GM19193 (cell line): Measurements from ENCODE around the gene PARD3.

Experiments used
- POLR2A ChIP-seq: IDR thresholded peaks from 4 replicates; pipeline ENCODE4 v1.6.1; 2011; ENCODE audit not compliant: insufficient read depth, insufficient read length; ENCODE audit errors: extremely low read depth

The PARD3 gene

GRCh38 chr10:34473174-34474008, 341.7 kb downstream of the PARD3 start:
- no peak for TF ChIP-seq POLR2A

DNA sequence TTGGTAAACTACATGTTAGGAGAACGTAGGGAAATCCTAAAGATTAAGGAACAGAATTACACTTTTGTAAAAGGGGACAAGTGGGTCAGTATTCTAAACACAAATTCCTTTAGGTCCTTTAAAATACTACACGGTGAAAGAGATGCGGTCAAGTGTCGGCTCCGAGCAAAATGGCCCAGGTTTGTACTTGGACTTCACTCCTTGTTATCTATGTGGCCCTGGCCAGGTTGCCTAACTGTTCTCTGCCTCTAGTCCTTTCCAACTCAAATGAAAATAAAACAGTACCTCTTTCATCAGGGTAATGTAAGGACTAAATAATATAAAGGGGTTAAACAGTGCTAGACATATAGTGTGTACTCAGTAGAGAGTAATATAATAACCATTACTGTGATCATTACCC, 344.8 kb downstream of the PARD3 start:
- TF ChIP-seq POLR2A = no peak

DNA sequence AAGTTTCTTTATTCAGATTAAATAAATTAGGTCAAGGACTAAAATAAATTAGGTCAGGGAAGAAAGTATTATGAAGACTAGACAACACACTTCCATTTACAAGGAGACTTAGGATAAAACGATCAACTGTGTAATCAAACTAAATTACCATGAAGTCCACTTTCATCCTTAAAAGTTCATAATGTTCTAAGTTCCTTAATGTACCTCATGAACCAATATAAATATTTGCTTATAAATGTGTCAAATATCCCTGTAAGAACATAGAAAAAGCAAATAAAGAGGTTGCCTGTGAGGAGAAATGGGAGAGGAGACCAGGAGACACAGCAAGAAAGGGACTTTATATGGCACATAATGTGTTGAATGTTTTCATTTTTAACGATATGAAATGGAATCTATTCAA, 345.6 kb downstream of the PARD3 start:
- no peak for TF ChIP-seq POLR2A

DNA sequence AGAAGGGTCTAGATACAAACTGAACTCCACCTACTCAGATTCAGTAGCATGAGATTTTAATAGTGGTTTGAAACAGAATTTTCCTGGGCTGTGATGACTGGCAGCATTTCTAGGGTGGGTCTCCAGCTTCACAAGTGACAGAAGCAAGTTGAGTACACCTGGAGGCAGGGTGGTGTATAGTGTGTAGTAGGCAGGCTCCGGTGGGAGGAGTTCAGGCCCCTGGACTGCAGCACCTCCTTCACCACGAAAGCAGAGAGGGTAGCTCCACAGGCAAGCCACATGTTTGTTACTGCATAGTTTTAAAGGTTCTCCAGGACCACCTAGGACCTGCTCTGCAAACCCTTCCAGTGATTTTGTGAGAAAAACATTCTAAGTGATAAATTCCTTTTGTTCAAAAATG, 347.2 kb downstream of the PARD3 start:
- no peak for TF ChIP-seq POLR2A

DNA sequence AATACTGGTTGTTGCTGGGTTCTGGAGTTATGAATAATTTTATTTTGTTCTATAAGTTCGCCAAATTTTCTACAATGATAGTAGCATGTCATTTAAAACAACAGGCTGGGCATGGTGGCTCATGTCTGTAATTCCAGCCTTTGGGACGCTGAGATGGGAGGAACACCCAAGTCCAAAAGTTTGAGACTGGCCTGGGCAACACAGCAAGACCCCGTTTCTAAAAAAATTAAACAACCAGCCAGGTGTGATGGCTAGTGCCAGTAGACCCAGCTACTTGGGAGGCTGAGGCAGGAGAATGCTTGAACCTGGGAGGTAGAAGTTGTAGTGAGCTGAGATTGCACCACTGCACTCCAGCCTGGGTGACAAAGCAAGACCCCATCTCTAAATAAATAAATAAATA, 347.7 kb downstream of the PARD3 start:
- no peak for TF ChIP-seq POLR2A

GRCh38 chr10:34465678-34466077, 349.4 kb downstream of the PARD3 start:
- no peak for TF ChIP-seq POLR2A

- no peak for TF ChIP-seq POLR2A
These were observed 350.5 kb downstream of the PARD3 start for GRCh38 chr10:34464591-34464990.

- TF ChIP-seq POLR2A = no peak
These were observed 351.1 kb downstream of the PARD3 start for GRCh38 chr10:34464000-34464399.

DNA sequence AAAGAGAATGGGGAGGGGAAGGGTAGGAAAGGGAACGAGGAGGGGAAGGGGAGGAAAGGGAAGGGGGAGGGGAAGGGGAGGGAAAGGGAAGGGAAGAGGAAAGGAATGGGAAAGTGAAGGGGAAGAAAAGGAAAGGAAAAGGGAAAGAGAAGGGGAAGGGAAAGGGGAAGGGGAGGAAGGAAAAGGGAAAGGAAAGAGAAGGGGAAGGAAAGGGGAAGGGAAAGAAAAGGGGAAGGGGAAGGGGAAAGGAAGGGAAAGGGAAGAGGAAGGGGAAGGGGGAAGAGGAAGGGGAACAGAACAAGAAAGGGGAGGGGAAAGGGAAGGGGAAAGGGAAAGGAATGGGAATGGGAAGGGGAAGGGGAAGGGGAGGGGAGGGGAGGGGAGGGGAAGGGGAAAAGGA, 352.1 kb downstream of the PARD3 start:
- no peak for TF ChIP-seq POLR2A

DNA sequence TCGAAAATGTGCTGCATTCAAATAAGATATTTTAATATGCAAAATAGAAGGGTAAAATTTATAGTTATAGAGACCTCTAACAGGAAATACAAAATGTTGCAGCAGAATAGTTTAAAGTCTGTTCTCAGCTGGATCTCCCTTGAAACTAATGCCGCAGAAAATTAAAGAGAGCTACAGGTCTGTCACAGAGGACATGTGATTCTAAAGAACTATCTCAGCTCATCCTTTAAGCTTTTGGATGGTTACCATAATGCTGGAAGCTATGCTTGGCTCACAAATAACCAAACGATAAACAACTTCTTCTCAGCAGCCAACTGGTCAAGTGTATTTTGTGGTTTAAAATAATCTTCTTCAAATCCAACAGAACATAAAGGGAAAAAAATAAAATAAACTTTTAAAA, 353.0 kb downstream of the PARD3 start:
- TF ChIP-seq POLR2A = no peak

DNA sequence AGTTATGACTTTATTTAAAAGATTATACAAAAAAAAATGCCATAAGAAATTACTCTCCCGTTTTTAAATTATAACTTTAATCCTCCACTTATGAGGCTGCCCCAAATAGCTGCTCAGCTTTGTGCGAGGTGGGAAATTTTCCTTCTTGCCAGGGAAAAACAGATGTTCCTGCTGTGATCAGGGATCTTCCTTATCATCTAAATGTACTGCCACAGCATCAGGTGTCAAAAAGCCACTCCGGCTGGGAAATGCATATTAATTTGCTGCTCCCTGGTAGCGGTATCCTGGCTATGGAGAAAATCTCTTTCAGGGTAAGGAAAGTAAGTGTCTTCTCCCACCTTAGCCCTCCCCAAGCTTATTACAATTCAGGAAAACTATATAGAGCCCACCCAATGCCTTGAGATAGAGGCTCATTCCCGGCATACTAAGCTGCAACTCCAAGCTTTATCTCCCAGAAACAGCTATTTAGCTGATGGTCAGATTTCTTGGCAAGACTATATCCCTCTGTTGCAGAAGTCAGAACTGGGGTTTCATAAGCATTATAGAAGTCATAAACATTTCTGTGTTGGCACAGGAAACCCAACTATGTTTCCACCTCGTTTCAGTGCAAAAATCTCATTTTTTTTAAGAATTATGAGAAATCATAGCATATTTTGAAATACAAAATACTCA, 360.4 kb downstream of the PARD3 start:
- TF ChIP-seq POLR2A = no peak

DNA sequence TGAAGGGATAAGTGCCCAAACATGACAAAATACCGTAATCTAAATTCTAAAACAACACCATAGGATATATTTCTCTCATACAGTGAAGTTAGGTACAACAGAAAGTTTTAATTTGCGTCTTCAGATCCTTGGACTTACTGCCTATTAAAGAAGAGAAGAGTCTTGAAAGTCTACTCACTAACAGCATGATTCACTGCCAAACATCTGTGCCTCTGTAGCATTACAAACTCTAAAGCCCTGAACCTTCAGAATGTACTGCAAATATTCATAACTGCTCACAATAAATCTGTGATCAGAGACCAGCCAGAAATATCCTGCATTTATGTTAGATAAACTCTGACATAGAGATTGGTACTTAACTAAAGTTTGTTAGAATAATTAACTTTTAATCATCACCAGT, 365.3 kb downstream of the PARD3 start:
- no peak for TF ChIP-seq POLR2A

- no peak for TF ChIP-seq POLR2A
These were observed 369.0 kb downstream of the PARD3 start for GRCh38 chr10:34446049-34446448.

DNA sequence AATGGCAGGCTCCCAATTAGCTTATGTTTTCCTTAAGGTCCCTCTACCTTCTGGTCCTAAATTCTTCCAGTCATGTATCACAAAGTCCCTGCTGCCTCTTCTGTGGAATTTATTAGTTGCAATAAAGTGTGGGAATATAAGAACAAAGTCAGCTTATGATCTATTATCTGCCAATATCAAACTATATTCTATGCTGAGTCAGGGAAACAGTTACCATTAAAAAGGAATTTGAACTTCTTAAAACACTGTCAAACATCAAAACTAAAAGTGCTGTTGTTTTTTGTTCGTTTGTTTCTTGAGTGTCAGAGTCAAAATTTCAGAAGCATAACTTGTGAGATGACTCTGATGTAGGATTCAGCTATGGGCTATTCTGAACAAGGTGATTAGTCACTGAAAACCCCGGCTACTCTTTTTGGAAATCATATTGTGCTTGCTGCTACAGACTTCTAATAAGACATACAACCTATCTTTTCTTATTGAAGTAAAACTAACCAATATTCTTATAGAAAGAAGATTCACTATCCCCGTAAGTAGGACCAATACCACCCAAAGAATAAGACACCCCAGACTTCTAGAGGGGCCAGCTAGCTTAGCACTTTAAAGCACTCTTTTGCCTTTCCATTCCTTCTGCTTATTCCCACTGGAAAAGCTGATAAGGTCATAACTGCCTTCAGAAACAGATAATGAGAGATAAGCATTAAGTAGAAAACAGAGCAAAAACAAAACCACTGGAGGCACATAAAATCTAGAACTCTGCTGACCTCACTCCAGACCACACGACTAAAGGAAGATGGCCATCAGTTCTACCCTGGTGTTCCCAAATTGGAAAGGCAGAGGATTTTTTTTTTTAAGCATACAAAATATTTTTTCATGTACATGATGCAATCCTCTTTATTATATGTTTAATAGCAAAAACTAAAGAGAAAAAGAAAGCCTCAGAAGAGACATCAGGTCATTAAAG, 370.6 kb downstream of the PARD3 start:
- no peak for TF ChIP-seq POLR2A

DNA sequence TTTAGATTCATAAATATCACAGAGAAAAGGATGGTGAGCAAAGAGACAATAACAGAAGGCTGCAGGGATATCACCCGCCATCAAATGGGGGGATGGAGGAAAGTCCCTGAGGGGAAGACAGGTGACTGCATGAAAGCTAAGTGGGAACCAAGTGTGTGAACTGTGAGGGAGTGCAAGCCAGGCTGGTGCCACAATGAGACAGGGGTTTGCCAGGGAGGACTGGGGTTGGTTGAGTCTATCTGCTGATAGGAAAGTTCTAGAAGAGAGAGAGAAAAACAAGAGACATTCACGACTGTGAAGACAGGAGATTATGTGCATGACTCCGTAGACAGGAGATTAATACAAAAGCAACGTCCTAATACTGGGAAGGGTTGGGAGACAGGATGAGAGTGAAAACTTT, 376.4 kb downstream of the PARD3 start:
- TF ChIP-seq POLR2A = no peak
